ENCODE results near the gene EXOC6. TPM values are rescaled to one million over a fixed set of nuclear protein-coding genes. Genes with fewer than 3 reads are reported as not detected.

EXOC6 gene
- total RNA-seq, 2 donors from 2014 or later: 7.0 to 10.1 TPM

GRCh38 chr10:92850185-92850584, 1.9 kb downstream of the EXOC6 start:
- no peak for TF ChIP-seq CTCF (IDR thresholded peaks at IDR 0.05)
- Histone ChIP-seq H3K9me3 (no peaks in the 10 kb centered on the region), H3K4me1 (peaks cover 0 to 16% of the 10 kb centered on the region in 2 donors), H3K4me3 (no peak overlapping the region), H3K27ac (no peak overlapping the region), H3K27me3 (no peaks in the 10 kb centered on the region), H3K36me3 (no peaks in the 10 kb centered on the region)
- no peak for DNase-seq (ENCODE audit: low spot score)

- Histone ChIP-seq H3K27me3 (no peaks in the 10 kb centered on the region), H3K27ac (no peak overlapping the region), H3K36me3 (no peaks in the 10 kb centered on the region), H3K4me1 (peaks cover 0 to 16% of the 10 kb centered on the region in 2 donors), H3K4me3 (no peak overlapping the region), H3K9me3 (no peaks in the 10 kb centered on the region)
- no peak for DNase-seq (ENCODE audit: low spot score)
- no peak for TF ChIP-seq CTCF (IDR thresholded peaks at IDR 0.05)
These were observed 2.7 kb downstream of the EXOC6 start for GRCh38 chr10:92851003-92851402.

- no peak for TF ChIP-seq CTCF (IDR thresholded peaks at IDR 0.05)
- no peak overlapping the region for H3K4me3 ChIP-seq
These were observed 7.2 kb downstream of the EXOC6 start for GRCh38 chr10:92855560-92855959.

GRCh38 chr10:92857904-92858514, 9.7 kb downstream of the EXOC6 start:
- no peaks in the 10 kb centered on the region for H3K27me3 ChIP-seq
- H3K27ac ChIP-seq: no peak overlapping the region
- H3K4me3 ChIP-seq: no peak overlapping the region
- DNase-seq (ENCODE audit: low spot score): no peak
- no peaks in the 10 kb centered on the region for H3K36me3 ChIP-seq
- H3K4me1 ChIP-seq: no peaks in the 10 kb centered on the region
- peaks cover 0 to 27% of the 10 kb centered on the region in 2 donors for H3K9me3 ChIP-seq
- no peak for TF ChIP-seq CTCF (IDR thresholded peaks at IDR 0.05)

More at GRCh38 chr10:92855560-92855959, 7.2 kb downstream of the EXOC6 start:
- H3K9me3 ChIP-seq: peaks cover 0 to 27% of the 10 kb centered on the region in 2 donors
- no peak for DNase-seq (ENCODE audit: low spot score)
- no peaks in the 10 kb centered on the region for H3K4me1 ChIP-seq
- no peaks in the 10 kb centered on the region for H3K36me3 ChIP-seq
- no peak overlapping the region for H3K27ac ChIP-seq
- H3K27me3 ChIP-seq: no peaks in the 10 kb centered on the region

GRCh38 chr10:92867235-92867634, 18.9 kb downstream of the EXOC6 start:
- Histone ChIP-seq H3K4me3 (no peak overlapping the region), H3K27me3 (no peaks in the 10 kb centered on the region), H3K4me1 (no peaks in the 10 kb centered on the region), H3K36me3 (no peaks in the 10 kb centered on the region), H3K27ac (no peak overlapping the region), H3K9me3 (no peaks in the 10 kb centered on the region)
- no peak for TF ChIP-seq CTCF (IDR thresholded peaks at IDR 0.05)
- DNase-seq (ENCODE audit: low spot score): no peak

GRCh38 chr10:92868036-92868435, 19.7 kb downstream of the EXOC6 start:
- Histone ChIP-seq H3K27ac (no peak overlapping the region), H3K9me3 (no peaks in the 10 kb centered on the region), H3K27me3 (no peaks in the 10 kb centered on the region), H3K4me1 (no peaks in the 10 kb centered on the region), H3K4me3 (no peak overlapping the region), H3K36me3 (no peaks in the 10 kb centered on the region)
- TF ChIP-seq CTCF (IDR thresholded peaks at IDR 0.05): no peak
- no peak for DNase-seq (ENCODE audit: low spot score)
